K562 (cell line): ENCODE measurements around the gene KIAA0825.

Experiments used
- CBX1 ChIP-seq: sonication (generic); IDR thresholded peaks from 2 replicates; pipeline ENCODE4 v1.6.1; 2016; ENCODE audit warnings: antibody characterized with exemption, low read depth, mild to moderate bottlenecking
- GATAD2A ChIP-seq: fragments of 450-650 bp; IDR thresholded peaks from 2 replicates; pipeline ENCODE4 v1.6.1; 2017
- POLR2A ChIP-seq: fragments of 450-650 bp; conservative IDR thresholded peaks from 2 replicates; pipeline ENCODE4 v1.6.1; 2016
- POLR2AphosphoS2 ChIP-seq: IDR thresholded peaks from 2 replicates; pipeline ENCODE4 v1.6.1; 2012; ENCODE audit warnings: low read length, improper control_type of control experiment
- RAD21 ChIP-seq, 2 experiments: fragments of 250-450 bp in 1 of 2; fragments of 450-650 bp in 1 of 2; sonication (Bioruptor Pico) in 1 of 2; formaldehyde crosslinking in 1 of 2; IDR thresholded peaks in 1 of 2; conservative IDR thresholded peaks in 1 of 2; 2 replicates each; pipeline versions ENCODE4 v1.4.0 to v1.8.0; 2020 to 2022; ENCODE audit warnings: mild to moderate bottlenecking in 2 of 2, moderate library complexity in 1 of 2
- SIN3A ChIP-seq, 2 experiments: fragments of 150-350 bp in 1 of 2; IDR thresholded peaks; 2 replicates each; pipeline ENCODE4 v1.6.1; 2011 to 2016; ENCODE audit warnings: borderline replicate concordance in 2 of 2, low read depth in 2 of 2, low read length in 2 of 2, mild to moderate bottlenecking in 2 of 2, moderate library complexity in 2 of 2; ENCODE audit not compliant: control insufficient read depth in 1 of 2
- SP1 ChIP-seq: sonication (generic); formaldehyde crosslinking; IDR thresholded peaks from 2 replicates; pipeline ENCODE4 v1.8.1; 2022; ENCODE audit warnings: mild to moderate bottlenecking, missing genetic modification reagents
- YY1 ChIP-seq, 3 experiments: IDR thresholded peaks; 2 replicates each; pipeline ENCODE4 v1.6.1; 2011; ENCODE audit warnings: low read length in 2 of 3, mild to moderate bottlenecking in 2 of 3, moderate library complexity in 2 of 3, borderline replicate concordance in 1 of 3, control low read depth in 1 of 3, low read depth in 1 of 3; ENCODE audit not compliant: insufficient read depth in 3 of 3, insufficient replicate concordance in 2 of 3, control insufficient read depth in 1 of 3, insufficient read length in 1 of 3; ENCODE audit errors: extremely low read depth in 1 of 3
- ZNF12 ChIP-seq: sonication (generic); formaldehyde crosslinking; IDR thresholded peaks from 2 replicates; pipeline ENCODE4 v1.4.0; 2020; ENCODE audit warnings: mild to moderate bottlenecking, missing genetic modification reagents
- TF ChIP-seq, protein P1 (sequence below), 3 experiments: IDR thresholded peaks in 2 of 3; conservative IDR thresholded peaks in 1 of 3; 2 replicates each; pipeline ENCODE4 v1.5.1; 2011 to 2012; ENCODE audit warnings: low read length in 3 of 3, mild to moderate bottlenecking in 3 of 3, control low read depth in 2 of 3, improper control_type of control experiment in 1 of 3, inconsistent platforms in 1 of 3, low read depth in 1 of 3, mixed read lengths in 1 of 3, moderate library complexity in 1 of 3; ENCODE audit not compliant: insufficient read depth in 2 of 3
- TF ChIP-seq, protein P2 (sequence below): IDR thresholded peaks from 2 replicates; pipeline ENCODE4 v1.6.1; 2016; ENCODE audit warnings: missing genetic modification characterization, missing compliant biosample characterization

DNA sequence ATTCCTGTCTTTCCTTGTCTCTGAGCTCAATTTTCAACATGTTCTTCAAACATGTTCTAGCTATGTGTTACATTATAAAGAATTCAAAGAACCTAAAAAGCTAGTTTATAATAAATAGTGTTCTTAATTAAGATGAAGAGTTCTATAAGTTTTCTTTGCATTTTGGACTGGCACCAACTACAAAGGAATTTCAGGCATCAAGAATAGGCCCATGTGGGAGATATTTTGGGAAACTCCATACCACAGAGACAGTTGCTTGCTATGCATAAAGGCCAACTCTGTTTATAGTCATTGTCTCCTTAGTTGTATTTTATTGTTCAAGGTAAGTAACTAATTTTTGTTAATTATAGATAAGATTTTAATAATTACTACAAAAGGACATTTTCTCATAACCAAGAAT lies 4.6 kb upstream of the KIAA0825 start:
- TF ChIP-seq, protein P1, sequence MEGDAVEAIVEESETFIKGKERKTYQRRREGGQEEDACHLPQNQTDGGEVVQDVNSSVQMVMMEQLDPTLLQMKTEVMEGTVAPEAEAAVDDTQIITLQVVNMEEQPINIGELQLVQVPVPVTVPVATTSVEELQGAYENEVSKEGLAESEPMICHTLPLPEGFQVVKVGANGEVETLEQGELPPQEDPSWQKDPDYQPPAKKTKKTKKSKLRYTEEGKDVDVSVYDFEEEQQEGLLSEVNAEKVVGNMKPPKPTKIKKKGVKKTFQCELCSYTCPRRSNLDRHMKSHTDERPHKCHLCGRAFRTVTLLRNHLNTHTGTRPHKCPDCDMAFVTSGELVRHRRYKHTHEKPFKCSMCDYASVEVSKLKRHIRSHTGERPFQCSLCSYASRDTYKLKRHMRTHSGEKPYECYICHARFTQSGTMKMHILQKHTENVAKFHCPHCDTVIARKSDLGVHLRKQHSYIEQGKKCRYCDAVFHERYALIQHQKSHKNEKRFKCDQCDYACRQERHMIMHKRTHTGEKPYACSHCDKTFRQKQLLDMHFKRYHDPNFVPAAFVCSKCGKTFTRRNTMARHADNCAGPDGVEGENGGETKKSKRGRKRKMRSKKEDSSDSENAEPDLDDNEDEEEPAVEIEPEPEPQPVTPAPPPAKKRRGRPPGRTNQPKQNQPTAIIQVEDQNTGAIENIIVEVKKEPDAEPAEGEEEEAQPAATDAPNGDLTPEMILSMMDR (IDR thresholded peaks at IDR 0.05 in 2 of 3, conservative IDR thresholded peaks at IDR 0.05 in 1 of 3; ENCODE audit: insufficient read depth in 2 of 3, low read depth in 1 of 3, low read length in 3 of 3) = no peak
- TF ChIP-seq, protein P2, sequence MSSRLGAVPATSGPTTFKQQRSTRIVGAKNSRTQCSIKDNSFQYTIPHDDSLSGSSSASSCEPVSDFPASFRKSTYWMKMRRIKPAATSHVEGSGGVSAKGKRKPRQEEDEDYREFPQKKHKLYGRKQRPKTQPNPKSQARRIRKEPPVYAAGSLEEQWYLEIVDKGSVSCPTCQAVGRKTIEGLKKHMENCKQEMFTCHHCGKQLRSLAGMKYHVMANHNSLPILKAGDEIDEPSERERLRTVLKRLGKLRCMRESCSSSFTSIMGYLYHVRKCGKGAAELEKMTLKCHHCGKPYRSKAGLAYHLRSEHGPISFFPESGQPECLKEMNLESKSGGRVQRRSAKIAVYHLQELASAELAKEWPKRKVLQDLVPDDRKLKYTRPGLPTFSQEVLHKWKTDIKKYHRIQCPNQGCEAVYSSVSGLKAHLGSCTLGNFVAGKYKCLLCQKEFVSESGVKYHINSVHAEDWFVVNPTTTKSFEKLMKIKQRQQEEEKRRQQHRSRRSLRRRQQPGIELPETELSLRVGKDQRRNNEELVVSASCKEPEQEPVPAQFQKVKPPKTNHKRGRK (tag) = no peak
- TF ChIP-seq POLR2A = no peak
- TF ChIP-seq ZNF12 = no peak
- no peak for TF ChIP-seq GATAD2A
- TF ChIP-seq POLR2AphosphoS2 = no peak
- no peak for TF ChIP-seq CBX1
- no peak for TF ChIP-seq SIN3A (IDR thresholded peaks at IDR 0.05; ENCODE audit: borderline replicate concordance in 2 of 2, control insufficient read depth in 1 of 2, low read depth in 2 of 2, low read length in 2 of 2)
- no peak for TF ChIP-seq YY1 (IDR thresholded peaks at IDR 0.05; ENCODE audit: borderline replicate concordance in 1 of 3, control insufficient read depth in 1 of 3, extremely low read depth in 1 of 3, insufficient read depth in 3 of 3, insufficient read length in 1 of 3, insufficient replicate concordance in 2 of 3, low read depth in 1 of 3, low read length in 2 of 3)
- TF ChIP-seq RAD21 (CRISPR knock-in tag; conservative IDR thresholded peaks at IDR 0.05 in 1 of 2, IDR thresholded peaks at IDR 0.05 in 1 of 2) = no peak
- TF ChIP-seq SP1 = no peak
